Endometrium (tissue), 2 donors: ENCODE measurements around the gene PSMD4.

Experiments used
- FAIRE-seq: peaks from 2 replicates; lab custom pipeline; 2012; peaks lifted over from hg19 to GRCh38; lab: Jason Lieb, UNC
- donor health status: control.
- donor health status: control.

Gene PSMD4

GRCh38 chr1:151309811-151310323 lies 55.3 kb downstream of the PSMD4 start:
- FAIRE-seq, result no peak

GRCh38 chr1:151311011-151311410 lies 56.5 kb downstream of the PSMD4 start:
- FAIRE-seq, result no peak

- no peak for FAIRE-seq
Measured at GRCh38 chr1:151311589-151312331, 57.2 kb downstream of the PSMD4 start.

- FAIRE-seq, result no peak
Measured at GRCh38 chr1:151312411-151312810, 57.9 kb downstream of the PSMD4 start.

GRCh38 chr1:151312826-151313225 lies 58.3 kb downstream of the PSMD4 start:
- no peak for FAIRE-seq

- no peak for FAIRE-seq
Measured at GRCh38 chr1:151313501-151313900, 59.0 kb downstream of the PSMD4 start.

- FAIRE-seq, result no peak
Measured at GRCh38 chr1:151314137-151314875, 59.8 kb downstream of the PSMD4 start.

GRCh38 chr1:151315565-151316235 lies 61.2 kb downstream of the PSMD4 start:
- no peak for FAIRE-seq
